KMS-11 (cell line): ENCODE data around the gene REPS2.

Experiments used
- H2AFZ ChIP-seq: fragments of 200-600 bp; sonication (generic); 2 replicates; pipeline ENCODE4 v1.6.1; 2016; ENCODE audit warnings: antibody characterized with exemption, mixed run types, low read depth
- H3K27ac ChIP-seq: fragments of 200-600 bp; sonication (generic); 2 replicates; pipeline ENCODE4 v1.6.1; 2016; ENCODE audit warnings: mild to moderate bottlenecking, mixed run types
- H3K27me3 ChIP-seq: fragments of 200-600 bp; sonication (generic); 2 replicates; pipeline ENCODE4 v1.6.1; 2017; ENCODE audit warnings: mild to moderate bottlenecking, low read depth, mixed run types, moderate library complexity; ENCODE audit not compliant: insufficient read depth
- H3K36me3 ChIP-seq: fragments of 200-600 bp; sonication (generic); 2 replicates; pipeline ENCODE4 v1.6.1; 2017; ENCODE audit warnings: mild to moderate bottlenecking, mixed run types; ENCODE audit not compliant: insufficient read depth
- H3K4me1 ChIP-seq: fragments of 200-600 bp; sonication (generic); 2 replicates; pipeline ENCODE4 v1.6.1; 2016; ENCODE audit warnings: mild to moderate bottlenecking, low read depth, mixed run types; ENCODE audit not compliant: poor library complexity, severe bottlenecking
- H3K4me2 ChIP-seq: fragments of 200-600 bp; sonication (generic); 2 replicates; pipeline ENCODE4 v1.7.0; 2016; ENCODE audit warnings: mild to moderate bottlenecking, mixed run types
- H3K4me3 ChIP-seq: fragments of 200-600 bp; sonication (generic); IDR thresholded peaks from 2 replicates; pipeline ENCODE4 v1.6.1; 2017; ENCODE audit warnings: low read depth, low read length, mixed read lengths; ENCODE audit not compliant: insufficient read depth
- H3K79me2 ChIP-seq: fragments of 200-600 bp; sonication (generic); 2 replicates; pipeline ENCODE4 v1.6.1; 2016; ENCODE audit warnings: low read depth, mixed run types; ENCODE audit not compliant: insufficient read depth
- H3K9ac ChIP-seq: fragments of 200-600 bp; sonication (generic); 2 replicates; pipeline ENCODE4 v1.6.1; 2016; ENCODE audit warnings: mild to moderate bottlenecking, mixed run types
- H4K20me1 ChIP-seq: fragments of 200-600 bp; sonication (generic); 2 replicates; pipeline ENCODE4 v1.6.1; 2016; ENCODE audit warnings: mild to moderate bottlenecking, mixed run types; ENCODE audit not compliant: insufficient read depth
- TF ChIP-seq, protein P1 (sequence below): fragments of 200-600 bp; sonication (generic); conservative IDR thresholded peaks from 2 replicates; pipeline ENCODE4 v1.6.1; 2017; ENCODE audit warnings: low read depth, mild to moderate bottlenecking, antibody characterized with exemption, low read length, moderate library complexity, mixed read lengths

The REPS2 gene

GRCh38 chrX:16989750-16990149, 43.3 kb downstream of the REPS2 start:
- H2AFZ ChIP-seq = no peak overlapping the region
- no peak overlapping the region for H3K4me3 ChIP-seq
- H3K4me1 ChIP-seq = peaks cover 34% of the 10 kb centered on the region
- H3K27ac ChIP-seq = no peak overlapping the region
- H3K9ac ChIP-seq = no peak overlapping the region
- H3K27me3 ChIP-seq = no peaks in the 10 kb centered on the region
- H4K20me1 ChIP-seq = no peaks in the 10 kb centered on the region
- TF ChIP-seq, protein P1, sequence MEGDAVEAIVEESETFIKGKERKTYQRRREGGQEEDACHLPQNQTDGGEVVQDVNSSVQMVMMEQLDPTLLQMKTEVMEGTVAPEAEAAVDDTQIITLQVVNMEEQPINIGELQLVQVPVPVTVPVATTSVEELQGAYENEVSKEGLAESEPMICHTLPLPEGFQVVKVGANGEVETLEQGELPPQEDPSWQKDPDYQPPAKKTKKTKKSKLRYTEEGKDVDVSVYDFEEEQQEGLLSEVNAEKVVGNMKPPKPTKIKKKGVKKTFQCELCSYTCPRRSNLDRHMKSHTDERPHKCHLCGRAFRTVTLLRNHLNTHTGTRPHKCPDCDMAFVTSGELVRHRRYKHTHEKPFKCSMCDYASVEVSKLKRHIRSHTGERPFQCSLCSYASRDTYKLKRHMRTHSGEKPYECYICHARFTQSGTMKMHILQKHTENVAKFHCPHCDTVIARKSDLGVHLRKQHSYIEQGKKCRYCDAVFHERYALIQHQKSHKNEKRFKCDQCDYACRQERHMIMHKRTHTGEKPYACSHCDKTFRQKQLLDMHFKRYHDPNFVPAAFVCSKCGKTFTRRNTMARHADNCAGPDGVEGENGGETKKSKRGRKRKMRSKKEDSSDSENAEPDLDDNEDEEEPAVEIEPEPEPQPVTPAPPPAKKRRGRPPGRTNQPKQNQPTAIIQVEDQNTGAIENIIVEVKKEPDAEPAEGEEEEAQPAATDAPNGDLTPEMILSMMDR = no peak
- no peak overlapping the region for H3K4me2 ChIP-seq
- no peaks in the 10 kb centered on the region for H3K79me2 ChIP-seq
- H3K36me3 ChIP-seq = no peaks in the 10 kb centered on the region

DNA sequence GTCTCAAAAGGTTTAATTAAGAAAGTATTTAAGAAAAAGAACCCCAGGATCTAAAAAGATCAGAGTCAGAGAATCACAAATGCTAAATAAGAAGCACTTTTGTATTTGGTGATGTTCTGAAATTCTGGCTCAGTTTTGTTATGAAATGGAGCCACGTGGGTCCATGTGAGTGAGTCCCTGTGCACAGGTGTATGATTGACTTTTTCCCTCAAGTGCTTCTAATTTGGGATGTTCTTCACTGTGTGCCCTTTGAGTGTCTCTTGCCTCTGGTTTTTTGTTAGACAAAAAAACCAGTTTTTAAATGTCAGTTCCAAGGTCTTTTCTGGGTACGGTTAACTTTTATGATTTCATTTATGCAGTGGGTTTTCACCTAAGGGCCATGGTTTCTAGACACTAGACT, 44.4 kb downstream of the REPS2 start:
- H3K27me3 ChIP-seq = no peaks in the 10 kb centered on the region
- no peak overlapping the region for H3K9ac ChIP-seq
- TF ChIP-seq, protein P1 = no peak
- H3K79me2 ChIP-seq = no peaks in the 10 kb centered on the region
- H3K27ac ChIP-seq = no peak overlapping the region
- H3K4me1 ChIP-seq = peaks cover 44% of the 10 kb centered on the region
- no peaks in the 10 kb centered on the region for H4K20me1 ChIP-seq
- H3K4me2 ChIP-seq = no peak overlapping the region
- no peak overlapping the region for H2AFZ ChIP-seq
- no peak overlapping the region for H3K4me3 ChIP-seq
- H3K36me3 ChIP-seq = no peaks in the 10 kb centered on the region

GRCh38 chrX:16992445-16992844, 46.0 kb downstream of the REPS2 start:
- Histone ChIP-seq H3K36me3 (no peaks in the 10 kb centered on the region), H3K27ac (no peak overlapping the region), H3K4me2 (no peak overlapping the region), H3K27me3 (no peaks in the 10 kb centered on the region), H3K79me2 (no peaks in the 10 kb centered on the region), H4K20me1 (no peaks in the 10 kb centered on the region), H3K9ac (no peak overlapping the region), H3K4me3 (no peak overlapping the region), H3K4me1 (peaks cover 46% of the 10 kb centered on the region), H2AFZ (no peak overlapping the region)
- TF ChIP-seq, protein P1 = no peak

- no peaks in the 10 kb centered on the region for H3K36me3 ChIP-seq
- no peak overlapping the region for H2AFZ ChIP-seq
Observed at GRCh38 chrX:16992951-16993350, 46.5 kb downstream of the REPS2 start.

More at GRCh38 chrX:16992951-16993350, 46.5 kb downstream of the REPS2 start:
- Histone ChIP-seq H3K4me1 (peaks cover 49% of the 10 kb centered on the region), H3K27me3 (no peaks in the 10 kb centered on the region), H3K9ac (no peak overlapping the region), H3K4me3 (no peak overlapping the region), H3K79me2 (no peaks in the 10 kb centered on the region), H3K4me2 (no peak overlapping the region), H4K20me1 (no peaks in the 10 kb centered on the region), H3K27ac (no peak overlapping the region)
- TF ChIP-seq, protein P1 = no peak
